RWPE1 (cell line): ENCODE measurements around the gene PRKN.
A peak's percentile ranks its signal among the peaks of the same experiment; 100 is the strongest.

Experiments used
- CTCF ChIA-PET: fragments of 350-600 bp; sonication (Branson Sonifier 250); formaldehyde crosslinking; extraction: SDS; loops from one replicate; lab custom pipeline; 2021; lab: Yijun Ruan, JAX
- POLR2A ChIA-PET: fragments of 400-600 bp; formaldehyde crosslinking; extraction: SDS; loops from one replicate; lab custom pipeline; 2020; ENCODE audit warnings: antibody characterized with exemption; ENCODE audit not compliant: low non-redundant PET; lab: Yijun Ruan, JAX
- DNase-seq: peaks from one replicate; pipeline ENCODE4 v3.0.0; 2012; ENCODE audit warnings: low spot score
- H3K27ac ChIP-seq: fragments of 450-650 bp; 2 replicates; pipeline ENCODE4 v1.5.1; 2017
- TF ChIP-seq, protein P1 (sequence below): fragments of 450-650 bp; conservative IDR thresholded peaks from 2 replicates; pipeline ENCODE4 v1.5.1; 2017; ENCODE audit warnings: low read depth, mild to moderate bottlenecking

PRKN gene

DNA sequence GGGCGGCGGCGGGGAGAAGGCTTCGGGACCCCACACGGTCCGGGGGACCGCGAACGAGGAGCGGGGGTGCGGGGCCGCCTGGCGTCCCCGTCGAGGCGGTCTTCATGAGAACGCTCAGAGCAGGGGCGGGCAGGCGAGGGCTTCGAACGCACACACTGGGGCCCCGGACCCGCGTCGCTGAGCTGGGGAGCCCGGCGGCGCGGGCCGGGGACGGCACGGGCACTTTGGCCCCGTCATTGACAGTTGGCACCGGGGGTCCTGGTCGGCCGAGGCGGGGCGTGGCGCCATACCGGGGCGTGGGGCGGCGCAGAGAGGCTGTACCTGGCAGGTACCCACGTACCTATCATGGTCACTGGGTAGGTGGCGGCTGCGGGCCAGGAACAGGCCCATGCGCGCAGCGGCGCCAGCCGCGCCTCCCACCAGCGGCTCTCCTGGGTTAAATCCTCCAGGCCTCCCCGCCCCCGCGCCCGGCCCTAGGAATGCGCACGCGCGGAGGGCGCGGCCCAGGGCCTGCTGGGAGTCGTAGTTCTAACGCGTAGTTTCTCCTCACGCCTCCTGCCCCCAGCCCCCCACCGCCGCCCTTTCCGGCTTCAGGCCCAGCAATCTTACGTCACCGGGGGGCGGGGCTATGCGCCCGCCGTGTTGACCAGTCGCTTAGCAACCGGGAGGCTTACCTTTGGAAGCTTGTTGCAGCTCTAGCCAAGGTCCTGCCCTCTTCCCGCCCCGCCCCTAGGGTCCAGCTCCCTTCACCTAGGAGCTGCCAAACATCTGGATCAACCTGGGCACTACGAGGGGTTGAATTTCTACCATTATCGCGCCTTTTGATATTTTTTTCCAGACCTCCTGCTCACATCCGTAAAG is at the start of gene PRKN, which contains the start of gene PACRG:
TSS of gene PRKN (minus strand) at position 445 of the 861 bp plus-strand sequence.
TSS of gene PACRG (plus strand) at position 653 of the 861 bp plus-strand sequence.
- peak; percentile 97 for DNase-seq
- CTCF ChIA-PET, result no interaction called here
- TF ChIP-seq, protein P1, sequence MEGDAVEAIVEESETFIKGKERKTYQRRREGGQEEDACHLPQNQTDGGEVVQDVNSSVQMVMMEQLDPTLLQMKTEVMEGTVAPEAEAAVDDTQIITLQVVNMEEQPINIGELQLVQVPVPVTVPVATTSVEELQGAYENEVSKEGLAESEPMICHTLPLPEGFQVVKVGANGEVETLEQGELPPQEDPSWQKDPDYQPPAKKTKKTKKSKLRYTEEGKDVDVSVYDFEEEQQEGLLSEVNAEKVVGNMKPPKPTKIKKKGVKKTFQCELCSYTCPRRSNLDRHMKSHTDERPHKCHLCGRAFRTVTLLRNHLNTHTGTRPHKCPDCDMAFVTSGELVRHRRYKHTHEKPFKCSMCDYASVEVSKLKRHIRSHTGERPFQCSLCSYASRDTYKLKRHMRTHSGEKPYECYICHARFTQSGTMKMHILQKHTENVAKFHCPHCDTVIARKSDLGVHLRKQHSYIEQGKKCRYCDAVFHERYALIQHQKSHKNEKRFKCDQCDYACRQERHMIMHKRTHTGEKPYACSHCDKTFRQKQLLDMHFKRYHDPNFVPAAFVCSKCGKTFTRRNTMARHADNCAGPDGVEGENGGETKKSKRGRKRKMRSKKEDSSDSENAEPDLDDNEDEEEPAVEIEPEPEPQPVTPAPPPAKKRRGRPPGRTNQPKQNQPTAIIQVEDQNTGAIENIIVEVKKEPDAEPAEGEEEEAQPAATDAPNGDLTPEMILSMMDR, result no peak
- peak within 1 kb of the TSS; percentile 29; the same call in 1 of the 2 replicates for H3K27ac ChIP-seq
- POLR2A ChIA-PET, result no interaction called here

DNA sequence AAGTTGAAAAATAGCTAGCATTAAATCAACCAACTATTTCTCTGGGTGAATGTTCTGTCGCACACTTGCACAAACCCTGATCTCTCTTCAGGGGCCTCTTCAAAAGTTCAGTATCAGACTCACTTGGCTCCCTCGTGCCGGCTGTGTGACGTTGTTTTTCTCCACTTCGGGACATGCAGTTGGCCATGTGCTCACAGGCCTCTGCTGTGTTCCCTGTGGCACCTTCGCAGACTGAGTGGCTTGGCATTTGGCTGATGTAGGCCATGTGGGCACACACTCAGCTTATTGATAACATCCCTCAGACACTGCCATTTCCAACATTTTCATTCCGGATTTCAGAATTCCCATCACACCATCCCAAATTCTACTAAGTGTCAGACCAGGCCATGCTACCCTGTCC is 49.5 kb upstream of the PRKN start:
- TF ChIP-seq, protein P1, result no peak
- ChIA-PET CTCF (no interaction called here), POLR2A (no interaction called here)
- no peak overlapping the region for H3K27ac ChIP-seq
- no peak for DNase-seq

DNA sequence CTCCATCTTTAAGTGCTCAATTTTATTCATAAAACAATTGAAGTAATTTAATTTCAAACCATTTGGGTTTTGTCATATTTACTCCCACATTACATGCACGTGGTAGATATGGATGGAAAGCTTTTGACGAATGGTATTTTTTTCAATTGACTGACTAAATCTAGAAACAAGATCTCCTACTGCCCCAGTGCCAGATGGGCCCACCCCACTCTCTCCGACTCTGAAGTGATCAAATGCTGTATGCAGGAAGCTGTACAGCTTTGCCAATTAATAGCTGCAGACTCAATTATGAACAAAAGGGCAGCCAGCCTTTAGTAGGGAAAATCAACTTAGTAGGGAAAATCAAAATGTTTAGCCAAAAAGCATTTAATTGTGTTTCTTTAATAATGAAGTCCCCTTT is 46.4 kb upstream of the PRKN start:
- no peak overlapping the region for H3K27ac ChIP-seq
- DNase-seq, result no peak
- TF ChIP-seq, protein P1, result no peak
- CTCF ChIA-PET, result no interaction called here
- POLR2A ChIA-PET, result no interaction called here

DNA sequence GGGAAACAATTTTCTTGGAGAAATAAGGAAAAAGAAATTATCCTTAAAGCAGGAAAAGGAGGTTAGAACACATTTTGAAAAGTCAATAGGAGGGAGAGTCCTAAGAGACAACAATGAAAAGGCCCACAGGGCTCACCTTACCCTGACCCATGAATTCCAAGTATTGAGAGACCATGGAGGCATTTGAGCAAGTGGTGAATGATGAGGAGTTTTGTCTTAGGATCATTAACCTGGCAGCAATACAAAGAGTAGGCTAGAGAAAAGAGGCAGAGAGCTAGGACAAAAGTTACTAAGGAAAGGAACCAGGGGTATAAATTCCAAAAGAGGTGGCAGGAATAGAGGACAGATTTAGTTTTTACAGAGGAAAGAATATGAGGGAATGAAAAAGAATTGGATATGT is 44.9 kb upstream of the PRKN start:
- DNase-seq, result no peak
- TF ChIP-seq, protein P1, result no peak

DNA sequence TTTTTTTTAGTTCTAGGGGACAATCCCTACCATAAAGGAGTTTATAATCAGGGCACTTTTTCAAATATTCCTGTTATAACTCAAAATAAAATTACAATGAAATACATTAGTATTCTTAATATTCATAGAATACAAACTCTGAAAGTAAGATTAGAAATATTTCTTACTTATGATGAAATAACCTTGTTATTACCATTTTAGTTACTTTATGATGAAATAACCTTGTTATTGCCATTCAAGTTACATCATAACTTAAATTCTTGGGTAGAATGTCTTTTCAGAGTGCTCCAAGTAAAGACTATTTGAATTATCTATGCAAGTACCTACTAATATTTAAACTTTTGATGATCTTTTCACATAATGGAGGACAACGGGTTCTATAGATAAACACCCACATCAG is 43.4 kb upstream of the PRKN start:
- TF ChIP-seq, protein P1, result no peak
- POLR2A ChIA-PET, result no interaction called here
- DNase-seq, result no peak
- H3K27ac ChIP-seq, result no peak overlapping the region
- CTCF ChIA-PET, result no interaction called here

More for the DNA sequence above, 44.9 kb upstream of the PRKN start:
- no peak overlapping the region for H3K27ac ChIP-seq
- ChIA-PET POLR2A (no interaction called here), CTCF (no interaction called here)

DNA sequence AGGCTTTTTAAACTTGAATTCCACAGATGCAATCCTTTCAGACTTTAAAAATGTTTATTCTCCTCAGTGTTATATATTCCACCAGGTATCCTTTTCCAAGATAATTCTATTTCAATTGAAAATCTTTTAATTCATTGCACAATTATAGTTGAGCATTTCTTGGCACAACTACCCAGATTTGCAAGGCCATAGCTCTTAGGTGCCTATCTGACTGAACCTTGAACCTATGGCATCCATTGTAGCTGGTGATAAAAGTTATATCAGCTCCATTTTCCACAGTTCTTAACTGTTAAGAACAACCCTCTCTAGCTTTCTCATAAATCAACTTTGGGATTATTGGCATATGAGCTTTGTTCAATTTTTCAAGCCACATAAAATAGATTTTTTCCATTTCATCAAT is 42.6 kb upstream of the PRKN start:
- DNase-seq, result no peak
- H3K27ac ChIP-seq, result no peak overlapping the region
- POLR2A ChIA-PET, result no interaction called here
- CTCF ChIA-PET, result no interaction called here
- TF ChIP-seq, protein P1, result no peak
